Loucy (cell line): ENCODE data around the gene ACSM4.

Experiments used
- H2AFZ ChIP-seq: fragments of 200-600 bp; sonication (generic); 2 replicates; pipeline ENCODE4 v1.6.0; 2016; ENCODE audit warnings: antibody characterized with exemption, mild to moderate bottlenecking, low read length, moderate library complexity
- H3F3A ChIP-seq: fragments of 200-600 bp; 2 replicates; pipeline ENCODE4 v1.6.0; 2016; ENCODE audit warnings: antibody characterized with exemption, low read depth, mild to moderate bottlenecking
- H3K27me3 ChIP-seq: fragments of 200-600 bp; sonication (generic); 2 replicates; pipeline ENCODE4 v1.6.1; 2014; ENCODE audit warnings: low read length, mild to moderate bottlenecking; ENCODE audit not compliant: insufficient read depth, poor library complexity, severe bottlenecking
- H3K36me3 ChIP-seq: fragments of 200-600 bp; sonication (generic); 2 replicates; pipeline ENCODE4 v1.6.1; 2016; ENCODE audit warnings: low read length; ENCODE audit not compliant: insufficient read depth
- H3K4me1 ChIP-seq: fragments of 200-600 bp; sonication (generic); 2 replicates; pipeline ENCODE4 v1.5.1; 2014; ENCODE audit warnings: low read length, mild to moderate bottlenecking; ENCODE audit not compliant: insufficient read depth, poor library complexity, severe bottlenecking
- H3K4me2 ChIP-seq: fragments of 200-600 bp; sonication (generic); 2 replicates; pipeline ENCODE4 v1.6.0; 2014; ENCODE audit warnings: antibody characterized with exemption, low read length, low read depth, mild to moderate bottlenecking; ENCODE audit not compliant: poor library complexity, severe bottlenecking
- H3K4me3 ChIP-seq: fragments of 200-600 bp; sonication (generic); 2 replicates; pipeline ENCODE4 v1.5.1; 2014; ENCODE audit warnings: low read length, mild to moderate bottlenecking, mixed read lengths; ENCODE audit not compliant: poor library complexity, severe bottlenecking
- H3K79me2 ChIP-seq: fragments of 200-600 bp; sonication (generic); 2 replicates; pipeline ENCODE4 v1.6.1; 2014; ENCODE audit warnings: low read length; ENCODE audit not compliant: insufficient read depth
- H3K9ac ChIP-seq: fragments of 200-600 bp; sonication (generic); 2 replicates; pipeline ENCODE4 v1.6.0; 2014; ENCODE audit warnings: mild to moderate bottlenecking, low read depth, low read length, moderate library complexity; ENCODE audit not compliant: poor library complexity, severe bottlenecking
- H3K9me2 ChIP-seq: fragments of 200-600 bp; sonication (generic); replicated peaks from 2 replicates; pipeline ENCODE4 v1.6.1; 2016; ENCODE audit warnings: low read depth, low read length, mixed read lengths
- H3K9me3 ChIP-seq: fragments of 200-600 bp; sonication (generic); 2 replicates; pipeline ENCODE4 v1.6.1; 2014; ENCODE audit warnings: mild to moderate bottlenecking, antibody characterized with exemption, low read length, low read depth; ENCODE audit not compliant: insufficient read depth
- H4K20me1 ChIP-seq: fragments of 200-600 bp; sonication (generic); 2 replicates; pipeline ENCODE4 v1.6.0; 2014; ENCODE audit warnings: antibody characterized with exemption, low read length, mild to moderate bottlenecking; ENCODE audit not compliant: insufficient read depth, poor library complexity, severe bottlenecking
- EZH2phosphoT487 ChIP-seq: fragments of 200-600 bp; IDR thresholded peaks from 2 replicates; pipeline ENCODE4 v1.6.1; 2018; ENCODE audit warnings: antibody characterized with exemption, mild to moderate bottlenecking, moderate library complexity, borderline replicate concordance
- TF ChIP-seq, protein P1 (sequence below): fragments of 200-600 bp; sonication (generic); conservative IDR thresholded peaks from 2 replicates; pipeline ENCODE4 v1.5.1; 2014; ENCODE audit warnings: mild to moderate bottlenecking, antibody characterized with exemption, low read length

The ACSM4 gene

GRCh38 chr12:7373226-7373625 lies 69.4 kb downstream of the ACSM4 start:
- Histone ChIP-seq H2AFZ (no peak overlapping the region), H4K20me1 (no peaks in the 10 kb centered on the region), H3F3A (no peaks in the 10 kb centered on the region), H3K36me3 (no peaks in the 10 kb centered on the region), H3K9me3 (no peaks in the 10 kb centered on the region), H3K9ac (no peak overlapping the region), H3K27me3 (no peaks in the 10 kb centered on the region), H3K4me3 (no peak overlapping the region), H3K4me1 (no peaks in the 10 kb centered on the region), H3K4me2 (no peak overlapping the region), H3K79me2 (no peaks in the 10 kb centered on the region), H3K9me2 (no peaks in the 10 kb centered on the region)
- no peak for TF ChIP-seq EZH2phosphoT487
- TF ChIP-seq, protein P1, sequence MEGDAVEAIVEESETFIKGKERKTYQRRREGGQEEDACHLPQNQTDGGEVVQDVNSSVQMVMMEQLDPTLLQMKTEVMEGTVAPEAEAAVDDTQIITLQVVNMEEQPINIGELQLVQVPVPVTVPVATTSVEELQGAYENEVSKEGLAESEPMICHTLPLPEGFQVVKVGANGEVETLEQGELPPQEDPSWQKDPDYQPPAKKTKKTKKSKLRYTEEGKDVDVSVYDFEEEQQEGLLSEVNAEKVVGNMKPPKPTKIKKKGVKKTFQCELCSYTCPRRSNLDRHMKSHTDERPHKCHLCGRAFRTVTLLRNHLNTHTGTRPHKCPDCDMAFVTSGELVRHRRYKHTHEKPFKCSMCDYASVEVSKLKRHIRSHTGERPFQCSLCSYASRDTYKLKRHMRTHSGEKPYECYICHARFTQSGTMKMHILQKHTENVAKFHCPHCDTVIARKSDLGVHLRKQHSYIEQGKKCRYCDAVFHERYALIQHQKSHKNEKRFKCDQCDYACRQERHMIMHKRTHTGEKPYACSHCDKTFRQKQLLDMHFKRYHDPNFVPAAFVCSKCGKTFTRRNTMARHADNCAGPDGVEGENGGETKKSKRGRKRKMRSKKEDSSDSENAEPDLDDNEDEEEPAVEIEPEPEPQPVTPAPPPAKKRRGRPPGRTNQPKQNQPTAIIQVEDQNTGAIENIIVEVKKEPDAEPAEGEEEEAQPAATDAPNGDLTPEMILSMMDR, result no peak

DNA sequence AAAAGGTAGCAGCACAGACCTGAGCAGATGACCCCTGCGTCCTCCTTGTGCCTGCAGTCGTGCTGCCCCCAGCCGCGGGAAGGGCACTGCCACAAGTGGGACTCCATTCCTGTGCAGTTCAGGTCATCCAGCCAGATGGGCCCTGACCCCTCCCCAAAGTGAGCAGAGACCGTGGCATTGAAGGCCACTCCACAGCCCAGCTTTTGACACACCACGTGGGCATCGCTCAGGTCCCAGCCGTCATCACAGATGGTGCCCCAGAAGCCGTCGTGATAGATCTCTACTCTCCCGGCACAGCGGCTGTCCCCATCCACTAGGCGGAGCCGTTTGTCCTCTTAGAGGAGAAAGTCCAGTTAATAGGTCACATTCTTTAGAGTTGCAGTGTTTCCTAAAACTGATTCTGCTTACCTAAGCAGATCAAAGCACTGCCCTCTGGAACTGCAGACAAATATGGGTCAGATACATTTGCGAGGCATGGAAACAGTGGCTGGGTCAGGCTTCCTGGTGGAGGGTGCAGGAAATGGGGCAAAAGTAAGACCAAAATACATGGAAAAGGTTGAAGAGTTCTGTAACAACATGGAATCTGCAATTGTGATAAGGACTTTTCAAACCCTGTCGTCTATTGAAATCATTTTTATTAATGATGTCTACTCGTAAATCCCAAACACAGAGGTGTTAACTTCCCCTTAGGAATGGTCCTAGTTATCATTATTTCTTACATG lies 70.7 kb downstream of the ACSM4 start:
- H3K36me3 ChIP-seq, result no peaks in the 10 kb centered on the region
- no peaks in the 10 kb centered on the region for H3F3A ChIP-seq
- H2AFZ ChIP-seq, result no peak overlapping the region
- H3K4me1 ChIP-seq, result no peaks in the 10 kb centered on the region
- H3K9ac ChIP-seq, result no peak overlapping the region
- H3K27me3 ChIP-seq, result no peaks in the 10 kb centered on the region
- no peaks in the 10 kb centered on the region for H3K79me2 ChIP-seq
- no peaks in the 10 kb centered on the region for H3K9me3 ChIP-seq
- no peaks in the 10 kb centered on the region for H3K9me2 ChIP-seq
- TF ChIP-seq, protein P1, result peak; percentile 76
- no peak for TF ChIP-seq EZH2phosphoT487
- no peaks in the 10 kb centered on the region for H4K20me1 ChIP-seq
- no peak overlapping the region for H3K4me3 ChIP-seq
- no peak overlapping the region for H3K4me2 ChIP-seq

DNA sequence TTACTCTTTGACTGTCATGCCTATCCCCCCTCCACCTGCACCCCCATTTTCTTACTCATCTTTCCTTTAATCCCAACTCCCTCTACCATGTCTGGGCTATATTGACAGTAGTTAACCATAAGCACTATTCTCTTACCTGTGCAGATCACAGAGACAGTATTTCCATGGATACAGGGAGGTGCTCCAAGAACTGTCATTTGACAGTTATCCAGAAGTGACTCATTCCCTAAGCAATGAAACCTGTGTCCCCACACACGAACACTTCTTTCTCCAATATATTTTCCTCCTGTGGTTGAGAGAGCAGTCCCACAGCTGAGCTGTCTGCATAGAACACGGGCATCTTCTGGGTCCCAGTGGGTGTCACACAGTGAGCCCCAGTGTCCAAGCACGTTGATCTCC lies 71.3 kb downstream of the ACSM4 start:
- Histone ChIP-seq H3F3A (no peaks in the 10 kb centered on the region), H3K27me3 (no peaks in the 10 kb centered on the region), H3K9me2 (no peaks in the 10 kb centered on the region), H2AFZ (no peak overlapping the region), H3K9me3 (no peaks in the 10 kb centered on the region), H3K4me1 (no peaks in the 10 kb centered on the region), H3K36me3 (no peaks in the 10 kb centered on the region), H3K4me2 (no peak overlapping the region), H3K9ac (no peak overlapping the region), H4K20me1 (no peaks in the 10 kb centered on the region), H3K79me2 (no peaks in the 10 kb centered on the region), H3K4me3 (no peak overlapping the region)
- TF ChIP-seq, protein P1, result no peak
- TF ChIP-seq EZH2phosphoT487, result no peak
